Endodermal cell (in vitro differentiated cells): ENCODE data around the gene SYNE2. TPM values are rescaled to one million over a fixed set of nuclear protein-coding genes. Genes with fewer than 3 reads are reported as not detected.
"Not testable (repeated sequence)": the region's sequence is repeated elsewhere in the genome, so short reads cannot be mapped to it uniquely, and the experiment has no call there.

Experiments used
- DNase-seq: peaks from one replicate; pipeline ENCODE4 v3.0.0-alpha.2; 2017
- H3K27ac ChIP-seq: 2 replicates; pipeline ENCODE4 v1.5.1; 2013; ENCODE audit warnings: mild to moderate bottlenecking, low read depth, low read length, moderate library complexity
- H3K27me3 ChIP-seq: 2 replicates; pipeline ENCODE4 v1.6.1; 2013; ENCODE audit warnings: mild to moderate bottlenecking, low read length, moderate library complexity; ENCODE audit not compliant: insufficient read depth, control insufficient read depth, poor library complexity, severe bottlenecking
- H3K36me3 ChIP-seq: 2 replicates; pipeline ENCODE4 v1.7.0; 2013; ENCODE audit warnings: mild to moderate bottlenecking, low read length, moderate library complexity; ENCODE audit not compliant: control insufficient read depth, insufficient read depth
- H3K4me1 ChIP-seq: one replicate; pipeline ENCODE4 v1.7.0; 2013; ENCODE audit warnings: low read length; ENCODE audit not compliant: control insufficient read depth, insufficient read depth
- H3K4me3 ChIP-seq: 2 replicates; pipeline ENCODE4 v1.5.1; 2013; ENCODE audit warnings: mild to moderate bottlenecking, low read length, moderate library complexity
- H3K9ac ChIP-seq: 2 replicates; pipeline ENCODE4 v1.6.1; 2013; ENCODE audit warnings: mild to moderate bottlenecking, low read length, moderate library complexity; ENCODE audit not compliant: poor library complexity, severe bottlenecking; ENCODE audit errors: extremely low read depth
- H3K9me3 ChIP-seq: 2 replicates; pipeline ENCODE4 v1.6.1; 2013; ENCODE audit warnings: mild to moderate bottlenecking, low read length, moderate library complexity; ENCODE audit not compliant: control insufficient read depth
- H3K27ac Mint-ChIP-seq: 2 replicates; pipeline ENCODE4 v1.8.0; 2020; ENCODE audit warnings: mixed read lengths
- H3K27me3 Mint-ChIP-seq: 2 replicates; pipeline ENCODE4 v1.8.0; 2021; ENCODE audit warnings: mild to moderate bottlenecking, mixed read lengths; ENCODE audit not compliant: insufficient read depth
- H3K36me3 Mint-ChIP-seq: 2 replicates; pipeline ENCODE4 v1.8.0; 2020; ENCODE audit warnings: low read depth, mixed read lengths
- H3K4me1 Mint-ChIP-seq: 2 replicates; pipeline ENCODE4 v1.8.0; 2020; ENCODE audit warnings: mixed read lengths
- H3K4me3 Mint-ChIP-seq: 2 replicates; pipeline ENCODE4 v1.8.0; 2020; ENCODE audit warnings: mild to moderate bottlenecking, moderate library complexity, mixed read lengths
- H3K9me3 Mint-ChIP-seq: 2 replicates; pipeline ENCODE4 v1.8.0; 2020; ENCODE audit warnings: mild to moderate bottlenecking, mixed read lengths
- WGBS, 2 experiments: methylation state at CpG; one replicate each; pipeline versions ENCODE4 v1.1.5 to v1.1.7; 2013; ENCODE audit warnings: missing lambda C conversion rate in 2 of 2, mixed read lengths in 1 of 2; ENCODE audit not compliant: insufficient coverage in 1 of 2, insufficient read length in 1 of 2; 5-methylcytosine and 5-hydroxymethylcytosine counted together
- total RNA-seq, 2 donors: library from RNA; stranded (reverse); fragmentation: NEBNext Ultra II Directional in 1 of 2; extraction: Animal tissue kit (Norgen Biotek cat#: 25700) in 1 of 2; gene quantifications; 2 replicates in 1 of 2; 3 replicates in 1 of 2; pipeline ENCODE4 v1.2.1, GENCODE V29; 2021
- TF ChIP-seq, protein P1 (sequence below): fragments of 200-600 bp; sonication (generic); conservative IDR thresholded peaks from 2 replicates; pipeline ENCODE4 v1.5.0; 2021; ENCODE audit warnings: antibody characterized with exemption, mild to moderate bottlenecking

SYNE2 gene
- total RNA-seq, 2 donors from 2014 or later = 65.8 to 70.0 TPM

DNA sequence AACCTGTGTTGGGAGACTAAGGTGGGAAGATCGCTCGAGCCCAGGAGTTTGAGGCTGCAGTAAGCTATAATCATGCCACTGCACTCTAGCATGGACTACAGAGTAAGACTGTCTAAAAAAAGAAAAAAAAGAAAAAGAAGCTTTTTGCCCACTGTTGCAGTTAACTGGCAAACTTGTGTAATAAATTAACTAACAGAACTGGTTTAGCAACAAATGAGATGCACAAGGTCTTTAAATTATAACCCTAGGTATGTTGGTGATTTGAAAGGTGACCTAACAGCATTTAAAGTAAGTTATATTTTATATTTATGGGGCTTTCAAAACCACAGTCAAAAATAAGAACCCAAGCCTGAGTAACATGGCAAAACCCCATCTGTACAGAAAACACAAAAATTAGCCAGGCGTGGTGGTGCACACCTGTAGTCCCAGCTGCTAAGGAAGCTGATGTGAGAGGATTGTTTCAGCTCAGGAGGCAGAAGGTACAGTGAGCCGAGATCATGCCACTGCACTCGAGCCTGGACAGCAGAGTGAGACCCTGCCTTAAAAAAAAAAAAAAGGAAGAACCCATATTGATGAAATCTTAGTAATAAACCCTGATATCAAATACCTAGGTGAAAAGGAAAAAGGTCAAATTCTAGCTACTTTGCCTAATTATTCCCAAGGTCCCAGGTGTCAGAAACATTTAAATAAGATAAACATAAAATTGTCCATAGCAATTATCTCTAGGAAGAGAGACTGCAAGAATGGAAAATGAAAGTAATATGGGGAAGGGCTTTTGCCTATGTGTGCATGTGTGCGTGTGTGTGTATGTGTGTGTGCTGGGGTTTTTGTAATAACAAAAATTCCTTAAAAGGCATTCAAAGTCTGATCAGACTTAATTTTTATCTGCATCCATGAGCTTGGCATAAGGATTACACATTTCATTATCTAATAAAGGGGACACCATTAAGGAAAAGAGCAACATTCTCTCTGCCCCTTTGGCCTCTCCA is 15.4 kb downstream of the SYNE2 start:
- Histone ChIP-seq H3K4me1 (no peaks in the 10 kb centered on the region), H3K9me3 (no peaks in the 10 kb centered on the region), H3K9ac (no peak overlapping the region), H3K4me3 (no peak overlapping the region), H3K27ac (no peak overlapping the region), H3K27me3 (no peaks in the 10 kb centered on the region), H3K36me3 (no peaks in the 10 kb centered on the region)
- Mint-ChIP-seq H3K4me1 (peaks cover 11% of the 10 kb centered on the region), H3K4me3 (no peak overlapping the region), H3K27me3 (no peaks in the 10 kb centered on the region), H3K27ac (no peak overlapping the region), H3K36me3 (no peaks in the 10 kb centered on the region), H3K9me3 (no peaks in the 10 kb centered on the region)
- DNase-seq = no peak
- WGBS, 2 experiments = 83% methylated on average over 2 to 5 of the region's 6 CpGs
- TF ChIP-seq, protein P1, sequence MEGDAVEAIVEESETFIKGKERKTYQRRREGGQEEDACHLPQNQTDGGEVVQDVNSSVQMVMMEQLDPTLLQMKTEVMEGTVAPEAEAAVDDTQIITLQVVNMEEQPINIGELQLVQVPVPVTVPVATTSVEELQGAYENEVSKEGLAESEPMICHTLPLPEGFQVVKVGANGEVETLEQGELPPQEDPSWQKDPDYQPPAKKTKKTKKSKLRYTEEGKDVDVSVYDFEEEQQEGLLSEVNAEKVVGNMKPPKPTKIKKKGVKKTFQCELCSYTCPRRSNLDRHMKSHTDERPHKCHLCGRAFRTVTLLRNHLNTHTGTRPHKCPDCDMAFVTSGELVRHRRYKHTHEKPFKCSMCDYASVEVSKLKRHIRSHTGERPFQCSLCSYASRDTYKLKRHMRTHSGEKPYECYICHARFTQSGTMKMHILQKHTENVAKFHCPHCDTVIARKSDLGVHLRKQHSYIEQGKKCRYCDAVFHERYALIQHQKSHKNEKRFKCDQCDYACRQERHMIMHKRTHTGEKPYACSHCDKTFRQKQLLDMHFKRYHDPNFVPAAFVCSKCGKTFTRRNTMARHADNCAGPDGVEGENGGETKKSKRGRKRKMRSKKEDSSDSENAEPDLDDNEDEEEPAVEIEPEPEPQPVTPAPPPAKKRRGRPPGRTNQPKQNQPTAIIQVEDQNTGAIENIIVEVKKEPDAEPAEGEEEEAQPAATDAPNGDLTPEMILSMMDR = no peak

DNA sequence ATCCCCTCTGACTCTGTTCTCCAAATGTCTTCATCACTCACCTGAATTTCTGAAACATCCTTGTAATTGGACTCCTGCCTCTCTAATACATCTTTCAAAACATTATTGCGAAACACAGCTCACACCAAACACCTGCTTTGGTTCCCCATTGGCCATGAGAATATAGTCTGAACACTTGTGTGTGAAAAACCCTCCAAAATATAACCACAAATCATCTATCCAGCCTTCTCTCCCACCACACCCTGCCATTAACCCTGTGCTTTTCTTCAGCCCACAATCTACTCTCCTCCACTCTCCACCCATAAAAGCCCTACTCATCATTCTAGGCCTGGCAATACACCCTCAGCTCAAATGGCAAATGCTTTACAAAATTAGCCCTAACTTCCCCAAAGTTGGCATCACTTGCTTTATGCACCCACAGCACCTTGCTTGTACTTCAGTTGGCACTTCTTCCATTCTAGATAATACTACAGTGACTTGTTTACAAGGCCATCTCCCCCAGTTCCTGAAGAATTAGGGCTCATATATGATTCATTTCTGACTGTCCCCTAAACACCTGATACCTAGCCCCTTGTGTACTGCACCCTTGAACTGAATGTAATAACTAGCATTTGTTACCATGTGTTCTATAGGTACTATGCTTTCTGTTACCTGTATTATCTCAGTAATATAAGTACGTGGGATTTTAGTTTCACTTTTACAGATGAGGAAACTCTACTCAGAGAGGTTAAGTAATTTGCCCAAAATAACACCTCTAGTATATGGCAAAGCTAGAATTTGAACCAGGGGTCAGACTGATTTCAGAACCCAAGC is 17.3 kb downstream of the SYNE2 start:
- not testable (repeated sequence) for H3K4me3 Mint-ChIP-seq, DNase-seq, H3K9ac ChIP-seq, H3K36me3 ChIP-seq, H3K9me3 Mint-ChIP-seq, H3K4me1 ChIP-seq, H3K36me3 Mint-ChIP-seq, H3K27ac Mint-ChIP-seq, H3K4me3 ChIP-seq, H3K9me3 ChIP-seq, H3K27me3 Mint-ChIP-seq, H3K27me3 ChIP-seq, H3K27ac ChIP-seq
- 100% methylated on average over 1 of the region's 2 CpGs; no CpG with 5 or more reads in 1 of the 2 experiments for WGBS, 2 experiments
- H3K4me1 Mint-ChIP-seq = peaks cover 16% of the 10 kb centered on the region

DNA sequence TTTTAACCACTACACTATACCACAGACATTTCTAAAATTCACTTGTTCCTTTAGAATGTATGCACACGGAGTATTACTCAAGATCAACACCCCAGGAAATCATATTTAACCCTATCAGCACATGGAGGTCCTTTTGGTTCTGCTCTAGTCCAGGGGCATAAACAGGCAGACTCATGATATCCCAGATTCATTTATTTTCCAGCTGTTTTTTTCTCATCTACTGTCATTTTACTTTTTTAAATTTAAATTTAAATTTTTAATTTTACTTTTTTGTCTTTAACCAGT is 17.9 kb downstream of the SYNE2 start:
- not testable (repeated sequence) for H3K9me3 Mint-ChIP-seq, H3K4me3 ChIP-seq

DNA sequence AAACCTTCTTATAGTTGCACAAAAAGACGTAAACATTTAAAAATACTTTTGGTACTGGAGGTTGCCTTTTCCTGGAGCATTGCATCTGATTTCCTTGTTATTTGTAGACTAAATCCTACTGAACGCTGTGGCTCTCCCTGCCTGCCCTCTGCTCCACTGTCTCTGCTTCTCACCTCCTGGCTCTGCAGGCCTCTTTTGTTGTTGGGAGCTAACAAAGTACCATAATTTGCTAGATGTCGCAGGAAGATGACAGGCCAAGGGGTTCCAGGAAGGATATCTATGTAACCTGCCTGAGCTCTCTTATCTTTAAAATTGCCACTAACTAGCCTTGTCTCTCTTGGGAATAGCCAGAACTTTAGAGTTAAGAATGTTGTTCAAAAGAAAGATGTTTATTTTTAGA is 21.4 kb downstream of the SYNE2 start:
- no peak overlapping the region for H3K9ac ChIP-seq
- no peak overlapping the region for H3K4me3 ChIP-seq
- H3K27ac ChIP-seq = no peak overlapping the region
- H3K27ac Mint-ChIP-seq = peak overlapping the region; percentile 26
- H3K27me3 ChIP-seq = no peaks in the 10 kb centered on the region
- WGBS, 2 experiments = 79 to 82% methylated on average over 3 of the region's 3 CpGs
- H3K36me3 Mint-ChIP-seq = peaks cover 2% of the 10 kb centered on the region
- no peaks in the 10 kb centered on the region for H3K36me3 ChIP-seq
- no peak overlapping the region for H3K4me3 Mint-ChIP-seq
- H3K9me3 ChIP-seq = no peaks in the 10 kb centered on the region
- TF ChIP-seq, protein P1 = no peak
- H3K9me3 Mint-ChIP-seq = no peaks in the 10 kb centered on the region
- no peaks in the 10 kb centered on the region for H3K27me3 Mint-ChIP-seq
- H3K4me1 ChIP-seq = peaks cover 3% of the 10 kb centered on the region
- DNase-seq = no peak
- peaks cover 10% of the 10 kb centered on the region for H3K4me1 Mint-ChIP-seq

More for the DNA sequence above, 17.9 kb downstream of the SYNE2 start:
- DNase-seq, H3K36me3 Mint-ChIP-seq, H3K27ac ChIP-seq, H3K27ac Mint-ChIP-seq, H3K27me3 ChIP-seq, H3K27me3 Mint-ChIP-seq, H3K9me3 ChIP-seq, H3K4me1 ChIP-seq, H3K36me3 ChIP-seq, H3K4me3 Mint-ChIP-seq, H3K9ac ChIP-seq: not testable (repeated sequence)
- 20 to 35% methylated on average over 1 of the region's 1 CpG for WGBS, 2 experiments
- H3K4me1 Mint-ChIP-seq = peaks cover 15% of the 10 kb centered on the region
